ENCODE results near the gene EVPLL.
"Not testable (repeated sequence)": the region's sequence is repeated elsewhere in the genome, so short reads cannot be mapped to it uniquely, and the experiment has no call there.

The EVPLL gene

GRCh38 chr17:18382441-18383078 is 5.0 kb downstream of the EVPLL start:
- H3K4me3 ChIP-seq (ENCODE audit: low read length), result no peak overlapping the region
- no peak overlapping the region for H3K4me2 ChIP-seq (ENCODE audit: low read length)
- H3K36me3 ChIP-seq (ENCODE audit: control insufficient read depth, low read length), result no peaks in the 10 kb centered on the region
- no peaks in the 10 kb centered on the region for H3K4me1 ChIP-seq (ENCODE audit: control insufficient read depth, low read length)
- TF ChIP-seq CTCF (IDR thresholded peaks at IDR 0.05; ENCODE audit: low read depth, low read length, poor library complexity, severe bottlenecking) (no peak), EZH2phosphoT487 (IDR thresholded peaks at IDR 0.05; ENCODE audit: borderline replicate concordance, low read length) (no peak)
- no peak overlapping the region for H3K27ac ChIP-seq (ENCODE audit: low read depth, low read length)
- H4K20me1 ChIP-seq (ENCODE audit: control insufficient read depth, insufficient read depth, low read depth, low read length), result no peaks in the 10 kb centered on the region
- peaks cover 4% of the 10 kb centered on the region; the same call in 1 of the 2 replicates for H3K27me3 ChIP-seq (ENCODE audit: control insufficient read depth, low read length)
- H3K9me3 ChIP-seq (ENCODE audit: control insufficient read depth, insufficient read depth, low read length), result no peaks in the 10 kb centered on the region
- H3K9me2 ChIP-seq (replicated peaks; ENCODE audit: control insufficient read depth, low read length), result no peaks in the 10 kb centered on the region
- no peaks in the 10 kb centered on the region for H3F3A ChIP-seq (ENCODE audit: control insufficient read depth, insufficient read depth)
- no peaks in the 10 kb centered on the region for H3K79me2 ChIP-seq (ENCODE audit: control insufficient read depth, low read length)

GRCh38 chr17:18383079-18383481 is 5.5 kb downstream of the EVPLL start:
- not testable (repeated sequence) for H3K79me2 ChIP-seq (ENCODE audit: control insufficient read depth, low read length); H3K36me3 ChIP-seq (ENCODE audit: control insufficient read depth, low read length); H3F3A ChIP-seq (ENCODE audit: control insufficient read depth, insufficient read depth); H3K27ac ChIP-seq (ENCODE audit: low read depth, low read length); H3K4me3 ChIP-seq (ENCODE audit: low read length); H3K27me3 ChIP-seq (ENCODE audit: control insufficient read depth, low read length); H3K4me1 ChIP-seq (ENCODE audit: control insufficient read depth, low read length); H4K20me1 ChIP-seq (ENCODE audit: control insufficient read depth, insufficient read depth, low read depth, low read length); H3K4me2 ChIP-seq (ENCODE audit: low read length); H3K9me2 ChIP-seq (replicated peaks; ENCODE audit: control insufficient read depth, low read length); H3K9me3 ChIP-seq (ENCODE audit: control insufficient read depth, insufficient read depth, low read length)

GRCh38 chr17:18384271-18384670 is 6.7 kb downstream of the EVPLL start:
- not testable (repeated sequence) for H3K9me2 ChIP-seq (replicated peaks; ENCODE audit: control insufficient read depth, low read length); H3F3A ChIP-seq (ENCODE audit: control insufficient read depth, insufficient read depth); H3K79me2 ChIP-seq (ENCODE audit: control insufficient read depth, low read length); H3K4me1 ChIP-seq (ENCODE audit: control insufficient read depth, low read length); H3K36me3 ChIP-seq (ENCODE audit: control insufficient read depth, low read length); H3K4me3 ChIP-seq (ENCODE audit: low read length); H3K4me2 ChIP-seq (ENCODE audit: low read length); H4K20me1 ChIP-seq (ENCODE audit: control insufficient read depth, insufficient read depth, low read depth, low read length); H3K27me3 ChIP-seq (ENCODE audit: control insufficient read depth, low read length); H3K9me3 ChIP-seq (ENCODE audit: control insufficient read depth, insufficient read depth, low read length); H3K27ac ChIP-seq (ENCODE audit: low read depth, low read length)

GRCh38 chr17:18387583-18387982 is 10.0 kb downstream of the EVPLL start:
- H4K20me1 ChIP-seq (ENCODE audit: control insufficient read depth, insufficient read depth, low read depth, low read length); H3K9me2 ChIP-seq (replicated peaks; ENCODE audit: control insufficient read depth, low read length); H3K36me3 ChIP-seq (ENCODE audit: control insufficient read depth, low read length); H3K27me3 ChIP-seq (ENCODE audit: control insufficient read depth, low read length); H3K4me3 ChIP-seq (ENCODE audit: low read length); H3K79me2 ChIP-seq (ENCODE audit: control insufficient read depth, low read length); H3K9me3 ChIP-seq (ENCODE audit: control insufficient read depth, insufficient read depth, low read length); H3K27ac ChIP-seq (ENCODE audit: low read depth, low read length); H3K4me1 ChIP-seq (ENCODE audit: control insufficient read depth, low read length); H3K4me2 ChIP-seq (ENCODE audit: low read length); H3F3A ChIP-seq (ENCODE audit: control insufficient read depth, insufficient read depth): not testable (repeated sequence)

- H4K20me1 ChIP-seq (ENCODE audit: control insufficient read depth, insufficient read depth, low read depth, low read length); H3F3A ChIP-seq (ENCODE audit: control insufficient read depth, insufficient read depth); H3K27me3 ChIP-seq (ENCODE audit: control insufficient read depth, low read length); H3K36me3 ChIP-seq (ENCODE audit: control insufficient read depth, low read length); H3K79me2 ChIP-seq (ENCODE audit: control insufficient read depth, low read length); H3K27ac ChIP-seq (ENCODE audit: low read depth, low read length); H3K4me1 ChIP-seq (ENCODE audit: control insufficient read depth, low read length); H3K4me3 ChIP-seq (ENCODE audit: low read length); H3K4me2 ChIP-seq (ENCODE audit: low read length); H3K9me2 ChIP-seq (replicated peaks; ENCODE audit: control insufficient read depth, low read length); H3K9me3 ChIP-seq (ENCODE audit: control insufficient read depth, insufficient read depth, low read length): not testable (repeated sequence)
Measured at GRCh38 chr17:18388266-18388665, 10.7 kb downstream of the EVPLL start.

- H3K27ac ChIP-seq (ENCODE audit: low read depth, low read length); H3K27me3 ChIP-seq (ENCODE audit: control insufficient read depth, low read length); H3K4me3 ChIP-seq (ENCODE audit: low read length); H3K4me1 ChIP-seq (ENCODE audit: control insufficient read depth, low read length); H3K36me3 ChIP-seq (ENCODE audit: control insufficient read depth, low read length); H3K9me3 ChIP-seq (ENCODE audit: control insufficient read depth, insufficient read depth, low read length); H3K79me2 ChIP-seq (ENCODE audit: control insufficient read depth, low read length); H4K20me1 ChIP-seq (ENCODE audit: control insufficient read depth, insufficient read depth, low read depth, low read length); H3F3A ChIP-seq (ENCODE audit: control insufficient read depth, insufficient read depth); H3K9me2 ChIP-seq (replicated peaks; ENCODE audit: control insufficient read depth, low read length); H3K4me2 ChIP-seq (ENCODE audit: low read length): not testable (repeated sequence)
Measured at GRCh38 chr17:18388728-18389127, 11.2 kb downstream of the EVPLL start.

- not testable (repeated sequence) for H3K27me3 ChIP-seq (ENCODE audit: control insufficient read depth, low read length); H3K27ac ChIP-seq (ENCODE audit: low read depth, low read length); H3K9me3 ChIP-seq (ENCODE audit: control insufficient read depth, insufficient read depth, low read length); H3K79me2 ChIP-seq (ENCODE audit: control insufficient read depth, low read length); H3F3A ChIP-seq (ENCODE audit: control insufficient read depth, insufficient read depth); H3K9me2 ChIP-seq (replicated peaks; ENCODE audit: control insufficient read depth, low read length); H3K36me3 ChIP-seq (ENCODE audit: control insufficient read depth, low read length); H4K20me1 ChIP-seq (ENCODE audit: control insufficient read depth, insufficient read depth, low read depth, low read length); H3K4me2 ChIP-seq (ENCODE audit: low read length); H3K4me3 ChIP-seq (ENCODE audit: low read length)
- H3K4me1 ChIP-seq (ENCODE audit: control insufficient read depth, low read length), result peaks cover 19% of the 10 kb centered on the region
Measured at GRCh38 chr17:18401872-18402590, 24.5 kb downstream of the EVPLL start.
